ENCODE results near the gene PRSS48.

The PRSS48 gene

DNA sequence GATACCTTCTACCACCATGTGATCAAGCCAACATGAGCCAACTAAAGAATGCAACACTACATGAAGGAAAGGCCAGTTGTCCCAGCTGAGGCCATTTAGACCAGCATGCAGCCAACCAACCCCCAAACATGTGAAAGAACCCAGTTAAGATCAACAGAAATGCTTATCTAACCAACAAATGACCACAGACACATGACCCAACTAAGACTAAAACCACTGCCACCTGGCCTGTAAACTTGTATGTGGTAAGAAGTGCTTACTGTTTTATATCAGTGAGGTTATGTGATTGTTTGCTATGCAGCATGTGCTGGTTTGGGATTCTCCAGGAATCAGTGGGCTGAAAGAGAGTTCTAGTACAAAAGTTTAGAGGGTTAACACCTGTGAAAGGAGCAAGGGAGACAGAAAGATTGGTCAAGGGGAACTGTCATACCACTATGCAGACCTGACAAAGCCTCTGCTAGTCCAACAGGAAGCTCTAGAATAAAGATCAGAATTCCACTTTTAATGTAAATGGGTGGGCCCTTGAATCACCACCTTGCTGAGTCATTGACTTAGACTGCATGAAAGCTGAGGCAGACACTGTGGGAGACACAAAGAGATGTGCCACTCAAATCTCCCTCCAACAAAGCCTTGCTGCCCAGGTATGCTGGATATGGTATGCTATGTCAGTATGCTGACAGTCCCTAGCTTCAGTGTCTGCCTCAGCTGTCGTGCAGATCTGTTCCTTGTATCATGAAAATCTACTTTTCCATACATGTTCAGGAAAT lies 54.5 kb downstream of the PRSS48 start:
- peaks cover 0 to 3% (median 0%) of the 10 kb centered on the region in 5 experiments for H3K9me3 ChIP-seq (ENCODE audit: control extremely low read depth in 1 of 5, control insufficient read depth in 4 of 5, insufficient read depth in 2 of 5, low read depth in 1 of 5, low read length in 4 of 5)
- DNase-seq: peak in 2 of 3 donors; percentile 11 to 19
- peaks cover 3 to 25% (median 5%) of the 10 kb centered on the region in 5 experiments for H3K27me3 ChIP-seq (replicated peaks in 2 of 5; ENCODE audit: control insufficient read depth in 4 of 5, insufficient read depth in 5 of 5, low read length in 4 of 5)
- ChIA-PET CTCF (interaction anchor here (1.0 kb wide), 1 partner anchor 31 kb away, joined by 3 read pairs; no protein-coding TSS in a partner anchor), POLR2A (no interaction called here)
- no peak overlapping the region for H3K4me3 ChIP-seq (ENCODE audit: control insufficient read depth in 1 of 7, extremely low read depth in 1 of 7, insufficient read depth in 4 of 7, low read depth in 2 of 7, low read length in 6 of 7)
- no peaks in the 10 kb centered on the region for H3K4me1 ChIP-seq (ENCODE audit: control extremely low read depth in 1 of 4, control insufficient read depth in 4 of 4, insufficient read depth in 4 of 4, low read length in 3 of 4)
- H3K27ac ChIP-seq (ENCODE audit: insufficient read depth in 1 of 2, low read depth in 1 of 2, low read length in 2 of 2, poor library complexity in 1 of 2, severe bottlenecking in 2 of 2): no peak overlapping the region
- no peaks in the 10 kb centered on the region for H3K36me3 ChIP-seq (ENCODE audit: control insufficient read depth in 4 of 4, insufficient read depth in 4 of 4, low read length in 3 of 4)
- 71% methylated on average over 1 of the region's 1 CpG for WGBS (ENCODE audit: insufficient coverage)

DNA sequence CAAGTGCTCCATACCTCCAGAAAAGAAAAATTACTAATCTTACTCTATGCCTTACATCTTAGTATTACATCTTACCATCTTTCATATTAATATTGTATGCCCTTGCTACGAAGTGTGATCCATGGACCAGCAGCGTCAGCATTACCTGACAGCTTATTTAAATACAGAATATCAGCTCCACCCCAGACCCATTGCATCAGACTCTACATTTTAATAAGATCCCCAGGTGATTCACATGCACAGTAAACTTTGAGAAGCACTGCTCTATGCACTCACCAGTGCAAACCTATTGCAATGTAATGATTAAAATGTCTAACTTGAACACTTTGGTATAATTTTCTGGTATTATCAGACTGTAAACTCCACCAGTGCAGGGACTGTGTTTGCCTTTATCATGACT lies 62.5 kb downstream of the PRSS48 start:
- WGBS (ENCODE audit: insufficient coverage): 100% methylated on average over 2 of the region's 2 CpGs
- ChIA-PET CTCF (no interaction called here), POLR2A (no interaction called here)
- H3K9me3 ChIP-seq (ENCODE audit: control extremely low read depth in 1 of 5, control insufficient read depth in 4 of 5, insufficient read depth in 2 of 5, low read depth in 1 of 5, low read length in 4 of 5): no peaks in the 10 kb centered on the region
- no peak overlapping the region for H3K27ac ChIP-seq (ENCODE audit: insufficient read depth in 1 of 2, low read depth in 1 of 2, low read length in 2 of 2, poor library complexity in 1 of 2, severe bottlenecking in 2 of 2)
- DNase-seq: no peak
- H3K4me1 ChIP-seq (ENCODE audit: control extremely low read depth in 1 of 4, control insufficient read depth in 4 of 4, insufficient read depth in 4 of 4, low read length in 3 of 4): no peaks in the 10 kb centered on the region
- no peaks in the 10 kb centered on the region for H3K36me3 ChIP-seq (ENCODE audit: control insufficient read depth in 4 of 4, insufficient read depth in 4 of 4, low read length in 3 of 4)
- no peak overlapping the region for H3K4me3 ChIP-seq (ENCODE audit: control insufficient read depth in 1 of 7, extremely low read depth in 1 of 7, insufficient read depth in 4 of 7, low read depth in 2 of 7, low read length in 6 of 7)
- H3K27me3 ChIP-seq (replicated peaks in 2 of 5; ENCODE audit: control insufficient read depth in 4 of 5, insufficient read depth in 5 of 5, low read length in 4 of 5): peaks cover 0 to 5% (median 0%) of the 10 kb centered on the region in 5 experiments

DNA sequence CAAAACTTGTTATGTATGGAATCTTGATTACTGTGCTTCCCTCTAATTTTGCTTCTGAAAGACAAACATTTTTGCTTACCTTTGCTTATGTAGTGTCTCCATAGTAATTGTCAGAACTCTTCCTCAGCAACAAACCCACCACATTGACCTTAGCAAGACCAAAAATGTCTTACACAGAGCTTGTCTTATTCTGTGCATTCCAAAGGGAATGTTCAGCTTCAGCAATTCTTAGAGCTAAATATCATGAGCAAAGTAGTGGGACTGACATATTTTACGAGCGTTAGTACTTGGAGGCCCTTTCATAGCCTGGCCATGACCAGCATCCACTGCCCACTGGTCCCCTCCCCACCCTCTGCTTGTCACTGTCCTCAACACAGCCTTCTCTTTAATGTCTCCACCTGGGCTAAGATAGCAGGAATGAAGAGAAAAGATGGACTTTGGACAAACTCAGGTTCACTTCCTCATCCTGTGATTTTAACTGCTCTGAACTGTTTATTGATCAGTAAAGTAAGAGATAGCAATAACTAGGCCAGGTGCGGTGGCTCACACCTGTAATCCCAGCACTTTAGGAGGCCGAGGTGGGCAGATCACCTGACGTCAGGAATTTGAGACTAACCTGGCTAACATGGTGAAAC lies 63.9 kb downstream of the PRSS48 start:
- H3K36me3 ChIP-seq (ENCODE audit: control insufficient read depth in 4 of 4, insufficient read depth in 4 of 4, low read length in 3 of 4): no peaks in the 10 kb centered on the region
- DNase-seq: no peak
- no peak overlapping the region for H3K4me3 ChIP-seq (ENCODE audit: control insufficient read depth in 1 of 7, extremely low read depth in 1 of 7, insufficient read depth in 4 of 7, low read depth in 2 of 7, low read length in 6 of 7)
- H3K9me3 ChIP-seq (ENCODE audit: control extremely low read depth in 1 of 5, control insufficient read depth in 4 of 5, insufficient read depth in 2 of 5, low read depth in 1 of 5, low read length in 4 of 5): no peaks in the 10 kb centered on the region
- POLR2A ChIA-PET: no interaction called here
- H3K27me3 ChIP-seq (replicated peaks in 2 of 5; ENCODE audit: control insufficient read depth in 4 of 5, insufficient read depth in 5 of 5, low read length in 4 of 5): peaks cover 0 to 8% (median 0%) of the 10 kb centered on the region in 5 experiments
- no peaks in the 10 kb centered on the region for H3K4me1 ChIP-seq (ENCODE audit: control extremely low read depth in 1 of 4, control insufficient read depth in 4 of 4, insufficient read depth in 4 of 4, low read length in 3 of 4)
- no peak overlapping the region for H3K27ac ChIP-seq (ENCODE audit: insufficient read depth in 1 of 2, low read depth in 1 of 2, low read length in 2 of 2, poor library complexity in 1 of 2, severe bottlenecking in 2 of 2)
- CTCF ChIA-PET: no interaction called here
- WGBS (ENCODE audit: insufficient coverage): 92% methylated on average over 5 of the region's 5 CpGs

All from common myeloid progenitor, CD34-positive (primary cell).